Pancreas (tissue), 10 donors: ENCODE data around the gene BFSP1. TPM values are rescaled to one million over a fixed set of nuclear protein-coding genes. Genes with fewer than 3 reads are reported as not detected.

Experiments
- ATAC-seq, 4 donors: fragments of 200-7000 bp; cut with Tn5 transposase; one replicate each; pipeline versions ENCODE4 v1.8.0 to v1.9.1; 2020; ENCODE audit warnings: mild to moderate bottlenecking in 4 of 4, moderate library complexity in 4 of 4
- DNase-seq, 6 donors: peaks; one replicate each; pipeline ENCODE4 v3.0.0-alpha.2; 2020
- FAIRE-seq: peaks from 2 replicates; lab custom pipeline; 2012; peaks lifted over from hg19 to GRCh38; lab: Jason Lieb, UNC
- H3K27ac ChIP-seq, 4 donors: fragments of 200-600 bp; sonication (generic); 1 replicate in 3 of 4; 2 replicates in 1 of 4; pipeline versions ENCODE4 v1.5.0 to v1.8.0; 2020
- H3K27me3 ChIP-seq, 4 donors: fragments of 200-600 bp; one replicate each; pipeline ENCODE4 v1.8.0; 2021
- H3K36me3 ChIP-seq, 3 donors: fragments of 200-600 bp; sonication (generic) in 1 of 3; one replicate each; pipeline versions ENCODE4 v1.5.0 to v1.8.0; 2020 to 2021
- H3K4me1 ChIP-seq, 3 donors: fragments of 200-600 bp; one replicate each; pipeline ENCODE4 v1.8.0; 2021
- H3K4me3 ChIP-seq, 4 donors: fragments of 200-600 bp; sonication (generic) in 2 of 4; one replicate each; pipeline versions ENCODE4 v1.5.0 to v1.8.0; 2020 to 2021
- H3K9me3 ChIP-seq, 4 donors: fragments of 200-600 bp; one replicate each; pipeline ENCODE4 v1.8.0; 2021
- CTCF ChIP-seq, 4 donors: fragments of 200-600 bp; sonication (generic) in 3 of 4; IDR thresholded peaks; one replicate each; pipeline versions ENCODE4 v1.5.0 to v1.8.0; 2021; ENCODE audit warnings: antibody characterized with exemption in 4 of 4
- WGBS, 2 donors: extraction: QIAGEN DNeasy Blood & Tissue Kit; methylation state at CpG; one replicate each; pipeline ENCODE4 v1.1.7; 2013; 5-methylcytosine and 5-hydroxymethylcytosine counted together
- intact Hi-C, 3 donors: fragments of 100-400 bp; cut with DNase I; formaldehyde crosslinking; loops; one replicate each; pipeline versions ENCODE4 v1.11.1 to v1.14.2; 2022
- polyA plus RNA-seq, 2 donors: library from polyadenylated mRNA; stranded (reverse); fragments of 200-250 nt; gene quantifications; one replicate each; pipeline ENCODE4 v1.2.3, GENCODE V29; 2013
- total RNA-seq, 6 donors: library from RNA; stranded (reverse); fragmentation: NEBNext Ultra II Directional in 4 of 6; extraction: Animal tissue kit (Norgen Biotek cat#: 25700) in 4 of 6; gene quantifications; one replicate each; pipeline versions ENCODE4 v1.2.1 to v1.2.4, GENCODE V29; 2021 to 2023
- donor health status: healthy with polysubstance abuse.
- donor health status: DM: no; HTN: no; CAD: no; lungs with moderate emphysema.
- donor health status: DM: no; HTN: no; CAD: no.
- donor health status: control.
- donor health status: control.
- donor health status: Bipolar disorder and iron deficiency.
- donor health status: DM: yes; HTN: yes; CAD: no.
- donor health status: DM: no; HTN: no; CAD: no.
- donor health status: DM: no; HTN: no; CAD: no.
- donor health status: DM: yes; HTN: yes; CAD: no.

Gene BFSP1
- total and polyA plus RNA-seq, 8 donors: 0.81 to 2.0 (median 1.4) TPM

GRCh38 chr20:17503301-17504065, 27.7 kb downstream of the BFSP1 start:
- 62 to 73% methylated on average over 6 of the region's 6 CpGs for WGBS, 2 donors
- H3K4me3 ChIP-seq: no peak overlapping the region
- intact Hi-C loops: loop anchor here in 2 of 3 donors (10.0 kb wide), 2 partner anchors 771 to 781 kb away; partner anchors contain the start of gene ZNF133 (in 1 of the 2)
- FAIRE-seq (no peak), ATAC-seq (no peak), DNase-seq (no peak)
- H3K36me3 ChIP-seq: no peaks in the 10 kb centered on the region
- no peak overlapping the region for H3K27ac ChIP-seq
- H3K4me1 ChIP-seq: no peaks in the 10 kb centered on the region
- H3K9me3 ChIP-seq: no peaks in the 10 kb centered on the region
- no peak for TF ChIP-seq CTCF (IDR thresholded peaks at IDR 0.05)
- no peaks in the 10 kb centered on the region for H3K27me3 ChIP-seq

DNA sequence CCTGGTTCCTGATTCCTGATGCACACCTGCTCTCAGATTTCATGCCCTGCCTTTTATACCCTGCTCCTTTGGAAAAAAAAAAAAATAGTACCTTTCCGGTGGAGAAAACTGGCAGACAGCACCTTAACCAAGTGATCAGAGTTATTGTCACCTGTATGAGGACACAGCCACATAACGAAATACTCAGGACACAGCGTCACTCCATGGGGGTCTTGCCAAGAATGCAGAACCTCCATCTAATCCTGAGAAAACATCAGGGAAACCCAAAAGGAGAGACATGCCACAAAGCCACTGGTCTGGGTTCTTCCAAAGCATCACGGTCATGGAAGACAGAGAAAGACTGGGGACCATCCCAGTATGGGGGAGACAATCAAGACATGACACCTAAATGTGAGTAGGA, 29.1 kb downstream of the BFSP1 start:
- TF ChIP-seq CTCF (IDR thresholded peaks at IDR 0.05): no peak
- Histone ChIP-seq H3K9me3 (no peaks in the 10 kb centered on the region), H3K36me3 (no peaks in the 10 kb centered on the region), H3K27ac (no peak overlapping the region), H3K4me3 (no peak overlapping the region), H3K27me3 (no peaks in the 10 kb centered on the region), H3K4me1 (no peaks in the 10 kb centered on the region)
- ATAC-seq (no peak), DNase-seq (no peak), FAIRE-seq (no peak)
- 84 to 93% methylated on average over 4 of the region's 4 CpGs for WGBS, 2 donors
- intact Hi-C loops: loop anchor here in 2 of 3 donors (10.0 kb wide), 2 partner anchors 773 to 783 kb away; partner anchors contain the start of gene ZNF133 (in 1 of the 2)

GRCh38 chr20:17501701-17502100, 29.5 kb downstream of the BFSP1 start:
- 82 to 83% methylated on average over 9 of the region's 9 CpGs for WGBS, 2 donors
- no peaks in the 10 kb centered on the region for H3K27me3 ChIP-seq
- FAIRE-seq (no peak), ATAC-seq (no peak), DNase-seq (no peak)
- no peak for TF ChIP-seq CTCF (IDR thresholded peaks at IDR 0.05)
- no peaks in the 10 kb centered on the region for H3K4me1 ChIP-seq
- no peaks in the 10 kb centered on the region for H3K9me3 ChIP-seq
- no peaks in the 10 kb centered on the region for H3K36me3 ChIP-seq
- H3K27ac ChIP-seq: no peak overlapping the region
- no peak overlapping the region for H3K4me3 ChIP-seq
- intact Hi-C loops: loop anchor here in 2 of 3 donors (10.0 kb wide), 2 partner anchors 773 to 783 kb away; partner anchors contain the start of gene ZNF133 (in 1 of the 2)

DNA sequence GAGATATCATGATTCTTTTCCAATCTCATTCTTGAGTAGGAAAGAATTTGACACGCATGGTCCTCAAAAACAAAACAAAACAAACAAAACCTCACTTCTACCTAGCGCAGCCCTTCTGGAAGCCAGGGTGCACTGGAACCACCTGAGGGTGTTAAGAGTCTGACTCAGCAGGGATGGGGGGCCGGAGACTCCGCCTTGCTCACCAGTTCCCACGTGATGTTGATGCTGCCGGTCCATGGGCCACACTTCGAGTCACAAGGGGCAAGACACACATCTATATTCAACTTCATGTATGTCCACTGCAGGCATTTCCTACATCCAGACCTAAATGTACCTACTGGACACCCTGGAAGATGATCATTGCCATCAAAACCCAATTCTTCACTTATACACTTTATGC, 30.4 kb downstream of the BFSP1 start:
- ATAC-seq (no peak), FAIRE-seq (no peak), DNase-seq (no peak)
- Histone ChIP-seq H3K9me3 (no peaks in the 10 kb centered on the region), H3K4me1 (no peaks in the 10 kb centered on the region), H3K36me3 (no peaks in the 10 kb centered on the region), H3K27me3 (no peaks in the 10 kb centered on the region), H3K4me3 (no peak overlapping the region), H3K27ac (no peak overlapping the region)
- 87 to 91% methylated on average over 7 of the region's 7 CpGs for WGBS, 2 donors
- no peak for TF ChIP-seq CTCF (IDR thresholded peaks at IDR 0.05)
- intact Hi-C loops: loop anchor here in 2 of 3 donors (10.0 kb wide), 2 partner anchors 774 to 784 kb away; partner anchors contain the start of gene ZNF133 (in 1 of the 2)

- no peaks in the 10 kb centered on the region for H3K4me1 ChIP-seq
- H3K27ac ChIP-seq: no peak overlapping the region
- no peak for TF ChIP-seq CTCF (IDR thresholded peaks at IDR 0.05)
- intact Hi-C loops: loop anchor here in 2 of 3 donors (10.0 kb wide), 2 partner anchors 775 to 785 kb away; partner anchors contain the start of gene ZNF133 (in 1 of the 2)
- H3K4me3 ChIP-seq: no peak overlapping the region
- no peaks in the 10 kb centered on the region for H3K36me3 ChIP-seq
- H3K27me3 ChIP-seq: no peaks in the 10 kb centered on the region
- no peak for DNase-seq
- 91 to 92% methylated on average over 10 of the region's 10 CpGs for WGBS, 2 donors
- H3K9me3 ChIP-seq: no peaks in the 10 kb centered on the region
- no peak for FAIRE-seq
- ATAC-seq: no peak
These were observed 30.9 kb downstream of the BFSP1 start for GRCh38 chr20:17500271-17500670.
